ENCODE measurements around the gene TMEM51.

DNA sequence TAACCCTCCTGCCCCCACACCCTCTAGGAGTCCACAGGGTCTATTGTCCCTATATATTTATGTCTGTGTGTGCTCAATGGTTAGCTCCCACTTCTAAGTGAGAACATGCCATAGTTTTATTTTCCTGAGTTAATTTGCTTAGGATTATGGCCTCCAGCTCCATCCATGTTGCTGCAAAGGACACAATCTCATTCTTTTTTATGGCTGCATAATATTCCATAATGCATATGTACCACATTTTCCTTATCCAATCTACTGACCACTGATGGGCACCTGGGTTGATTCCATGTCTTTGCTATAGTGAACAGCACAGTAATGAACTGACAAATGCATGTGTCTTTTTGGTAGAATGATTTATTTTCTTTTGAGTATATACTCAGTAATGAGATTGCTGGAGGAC, 80.1 kb downstream of the TMEM51 start:
- TF ChIP-seq TAF1 (IDR thresholded peaks at IDR 0.05; ENCODE audit: borderline replicate concordance, insufficient read depth, low read length) (no peak), POLR2AphosphoS5 (IDR thresholded peaks at IDR 0.05; ENCODE audit: low read depth, low read length) (no peak), SIN3A (IDR thresholded peaks at IDR 0.05; ENCODE audit: borderline replicate concordance, insufficient read depth, low read length) (no peak)
- TF ChIP-seq, protein P1, sequence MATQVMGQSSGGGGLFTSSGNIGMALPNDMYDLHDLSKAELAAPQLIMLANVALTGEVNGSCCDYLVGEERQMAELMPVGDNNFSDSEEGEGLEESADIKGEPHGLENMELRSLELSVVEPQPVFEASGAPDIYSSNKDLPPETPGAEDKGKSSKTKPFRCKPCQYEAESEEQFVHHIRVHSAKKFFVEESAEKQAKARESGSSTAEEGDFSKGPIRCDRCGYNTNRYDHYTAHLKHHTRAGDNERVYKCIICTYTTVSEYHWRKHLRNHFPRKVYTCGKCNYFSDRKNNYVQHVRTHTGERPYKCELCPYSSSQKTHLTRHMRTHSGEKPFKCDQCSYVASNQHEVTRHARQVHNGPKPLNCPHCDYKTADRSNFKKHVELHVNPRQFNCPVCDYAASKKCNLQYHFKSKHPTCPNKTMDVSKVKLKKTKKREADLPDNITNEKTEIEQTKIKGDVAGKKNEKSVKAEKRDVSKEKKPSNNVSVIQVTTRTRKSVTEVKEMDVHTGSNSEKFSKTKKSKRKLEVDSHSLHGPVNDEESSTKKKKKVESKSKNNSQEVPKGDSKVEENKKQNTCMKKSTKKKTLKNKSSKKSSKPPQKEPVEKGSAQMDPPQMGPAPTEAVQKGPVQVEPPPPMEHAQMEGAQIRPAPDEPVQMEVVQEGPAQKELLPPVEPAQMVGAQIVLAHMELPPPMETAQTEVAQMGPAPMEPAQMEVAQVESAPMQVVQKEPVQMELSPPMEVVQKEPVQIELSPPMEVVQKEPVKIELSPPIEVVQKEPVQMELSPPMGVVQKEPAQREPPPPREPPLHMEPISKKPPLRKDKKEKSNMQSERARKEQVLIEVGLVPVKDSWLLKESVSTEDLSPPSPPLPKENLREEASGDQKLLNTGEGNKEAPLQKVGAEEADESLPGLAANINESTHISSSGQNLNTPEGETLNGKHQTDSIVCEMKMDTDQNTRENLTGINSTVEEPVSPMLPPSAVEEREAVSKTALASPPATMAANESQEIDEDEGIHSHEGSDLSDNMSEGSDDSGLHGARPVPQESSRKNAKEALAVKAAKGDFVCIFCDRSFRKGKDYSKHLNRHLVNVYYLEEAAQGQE (IDR thresholded peaks at IDR 0.05; ENCODE audit: insufficient read depth in 1 of 2, low read depth in 2 of 2, low read length in 2 of 2), result no peak
